Measurements from ENCODE around the gene C1orf141.
A peak's percentile ranks its signal among the peaks of the same experiment; 100 is the strongest.

DNA sequence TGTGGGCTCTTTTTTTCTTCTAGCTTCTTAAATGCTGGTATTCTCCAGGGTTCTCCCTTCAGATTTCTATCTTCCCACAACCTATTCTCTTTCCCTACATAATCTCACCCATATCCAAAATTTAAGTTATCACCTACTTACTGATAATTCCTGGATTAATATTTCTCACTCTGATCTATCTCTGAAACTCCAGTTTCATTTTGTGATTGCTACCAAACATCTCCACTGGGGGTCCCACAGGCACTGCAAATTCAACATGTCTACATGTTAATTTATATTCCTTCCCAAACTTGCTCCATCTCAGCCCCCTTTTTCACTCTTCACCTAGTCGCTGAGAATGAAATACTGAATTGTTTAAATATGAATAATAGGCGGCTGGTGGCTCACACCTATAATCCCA, 9.9 kb upstream of the C1orf141 start:
- TF ChIP-seq, protein P1, sequence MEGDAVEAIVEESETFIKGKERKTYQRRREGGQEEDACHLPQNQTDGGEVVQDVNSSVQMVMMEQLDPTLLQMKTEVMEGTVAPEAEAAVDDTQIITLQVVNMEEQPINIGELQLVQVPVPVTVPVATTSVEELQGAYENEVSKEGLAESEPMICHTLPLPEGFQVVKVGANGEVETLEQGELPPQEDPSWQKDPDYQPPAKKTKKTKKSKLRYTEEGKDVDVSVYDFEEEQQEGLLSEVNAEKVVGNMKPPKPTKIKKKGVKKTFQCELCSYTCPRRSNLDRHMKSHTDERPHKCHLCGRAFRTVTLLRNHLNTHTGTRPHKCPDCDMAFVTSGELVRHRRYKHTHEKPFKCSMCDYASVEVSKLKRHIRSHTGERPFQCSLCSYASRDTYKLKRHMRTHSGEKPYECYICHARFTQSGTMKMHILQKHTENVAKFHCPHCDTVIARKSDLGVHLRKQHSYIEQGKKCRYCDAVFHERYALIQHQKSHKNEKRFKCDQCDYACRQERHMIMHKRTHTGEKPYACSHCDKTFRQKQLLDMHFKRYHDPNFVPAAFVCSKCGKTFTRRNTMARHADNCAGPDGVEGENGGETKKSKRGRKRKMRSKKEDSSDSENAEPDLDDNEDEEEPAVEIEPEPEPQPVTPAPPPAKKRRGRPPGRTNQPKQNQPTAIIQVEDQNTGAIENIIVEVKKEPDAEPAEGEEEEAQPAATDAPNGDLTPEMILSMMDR (IDR thresholded peaks at IDR 0.05), result peak in 1 of 3 experiments; percentile 9
- TF ChIP-seq POLR2A (IDR thresholded peaks at IDR 0.05; ENCODE audit: low read depth), result no peak
